ENCODE data around the gene SPRY4. TPM values are rescaled to one million over a fixed set of nuclear protein-coding genes. Genes with fewer than 3 reads are reported as not detected.
"Not testable (repeated sequence)": the region's sequence is repeated elsewhere in the genome, so short reads cannot be mapped to it uniquely, and the experiment has no call there.

SPRY4 gene
- total RNA-seq, 2 donors from 2014 or later: 7.5 to 11.5 TPM

DNA sequence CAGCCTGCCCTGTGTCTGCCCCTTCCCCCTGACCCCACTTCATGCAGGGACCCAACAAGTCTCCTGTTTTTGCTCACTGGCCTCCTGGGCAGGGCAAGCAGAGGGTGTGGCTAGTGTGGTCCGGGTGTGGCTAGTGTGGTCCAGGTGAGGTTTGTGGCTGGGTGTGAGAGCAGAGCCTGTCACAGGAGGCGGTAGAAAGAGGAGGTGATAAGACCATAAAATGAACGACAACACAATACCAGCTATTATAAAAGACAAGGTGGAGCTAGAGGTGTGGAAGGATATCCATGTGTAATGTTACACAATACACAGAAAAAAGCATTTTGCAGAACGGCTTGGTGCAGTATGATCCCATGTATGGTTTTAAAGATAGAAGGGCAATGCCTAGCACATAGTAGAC is 23.3 kb downstream of the SPRY4 start:
- WGBS: 55% methylated on average over 4 of the region's 4 CpGs
- Histone ChIP-seq H3K27me3 (replicated peaks; ENCODE audit: insufficient read depth) (no peaks in the 10 kb centered on the region), H3K27ac (no peak overlapping the region), H3K4me3 (no peak overlapping the region), H3K4me1 (replicated peaks) (no peaks in the 10 kb centered on the region), H3K9me3 (no peaks in the 10 kb centered on the region), H3K36me3 (no peaks in the 10 kb centered on the region)
- intact Hi-C loops (cut with DNase I): no loop called here
- TF ChIP-seq POLR2AphosphoS5 (IDR thresholded peaks at IDR 0.05): no peak
- no peak for DNase-seq (ENCODE audit: low spot score)

DNA sequence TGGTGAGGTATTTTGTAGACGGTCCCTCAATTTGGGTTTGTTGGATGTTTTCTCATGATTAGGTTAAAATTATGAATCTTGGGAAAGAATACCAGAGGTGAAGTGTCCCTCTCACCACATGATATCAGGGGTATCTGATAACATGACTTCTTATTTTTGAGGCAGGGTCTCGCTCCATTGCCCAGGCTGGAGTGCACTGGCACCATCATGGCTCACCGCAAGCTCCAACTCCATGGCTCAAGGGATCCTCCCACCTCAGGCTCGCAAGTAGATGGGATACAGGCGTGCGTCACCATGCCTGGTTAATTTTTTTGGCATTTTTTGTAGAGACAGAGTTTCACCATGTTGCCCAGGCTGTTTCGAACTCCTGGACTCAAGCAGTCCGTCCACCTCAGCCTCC is 24.1 kb downstream of the SPRY4 start:
- TF ChIP-seq POLR2AphosphoS5 (IDR thresholded peaks at IDR 0.05): no peak
- TF ChIP-seq, protein P1, sequence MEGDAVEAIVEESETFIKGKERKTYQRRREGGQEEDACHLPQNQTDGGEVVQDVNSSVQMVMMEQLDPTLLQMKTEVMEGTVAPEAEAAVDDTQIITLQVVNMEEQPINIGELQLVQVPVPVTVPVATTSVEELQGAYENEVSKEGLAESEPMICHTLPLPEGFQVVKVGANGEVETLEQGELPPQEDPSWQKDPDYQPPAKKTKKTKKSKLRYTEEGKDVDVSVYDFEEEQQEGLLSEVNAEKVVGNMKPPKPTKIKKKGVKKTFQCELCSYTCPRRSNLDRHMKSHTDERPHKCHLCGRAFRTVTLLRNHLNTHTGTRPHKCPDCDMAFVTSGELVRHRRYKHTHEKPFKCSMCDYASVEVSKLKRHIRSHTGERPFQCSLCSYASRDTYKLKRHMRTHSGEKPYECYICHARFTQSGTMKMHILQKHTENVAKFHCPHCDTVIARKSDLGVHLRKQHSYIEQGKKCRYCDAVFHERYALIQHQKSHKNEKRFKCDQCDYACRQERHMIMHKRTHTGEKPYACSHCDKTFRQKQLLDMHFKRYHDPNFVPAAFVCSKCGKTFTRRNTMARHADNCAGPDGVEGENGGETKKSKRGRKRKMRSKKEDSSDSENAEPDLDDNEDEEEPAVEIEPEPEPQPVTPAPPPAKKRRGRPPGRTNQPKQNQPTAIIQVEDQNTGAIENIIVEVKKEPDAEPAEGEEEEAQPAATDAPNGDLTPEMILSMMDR (IDR thresholded peaks at IDR 0.05): no peak
- no peak overlapping the region for H3K4me3 ChIP-seq
- WGBS: 94% methylated on average over 8 of the region's 8 CpGs
- H3K27me3 ChIP-seq (replicated peaks; ENCODE audit: insufficient read depth): no peaks in the 10 kb centered on the region
- H3K27ac ChIP-seq: no peak overlapping the region
- intact Hi-C loops (cut with DNase I): no loop called here
- no peaks in the 10 kb centered on the region for H3K4me1 ChIP-seq (replicated peaks)
- DNase-seq (ENCODE audit: low spot score): no peak
- no peaks in the 10 kb centered on the region for H3K9me3 ChIP-seq
- no peaks in the 10 kb centered on the region for H3K36me3 ChIP-seq

- H3K4me3 ChIP-seq: no peak overlapping the region
- no peaks in the 10 kb centered on the region for H3K36me3 ChIP-seq
- WGBS: 77% methylated on average over 6 of the region's 6 CpGs
- no peak overlapping the region for H3K27ac ChIP-seq
- no peaks in the 10 kb centered on the region for H3K27me3 ChIP-seq (replicated peaks; ENCODE audit: insufficient read depth)
- no peaks in the 10 kb centered on the region for H3K9me3 ChIP-seq
- intact Hi-C loops (cut with DNase I): no loop called here
- no peak for TF ChIP-seq POLR2AphosphoS5 (IDR thresholded peaks at IDR 0.05)
- TF ChIP-seq, protein P1 (IDR thresholded peaks at IDR 0.05): no peak
- TF ChIP-seq POLR2A (IDR thresholded peaks at IDR 0.05): no peak
- DNase-seq (ENCODE audit: low spot score): no peak
- no peaks in the 10 kb centered on the region for H3K4me1 ChIP-seq (replicated peaks)
Observed at GRCh38 chr5:142298789-142299188, 26.0 kb downstream of the SPRY4 start.

DNA sequence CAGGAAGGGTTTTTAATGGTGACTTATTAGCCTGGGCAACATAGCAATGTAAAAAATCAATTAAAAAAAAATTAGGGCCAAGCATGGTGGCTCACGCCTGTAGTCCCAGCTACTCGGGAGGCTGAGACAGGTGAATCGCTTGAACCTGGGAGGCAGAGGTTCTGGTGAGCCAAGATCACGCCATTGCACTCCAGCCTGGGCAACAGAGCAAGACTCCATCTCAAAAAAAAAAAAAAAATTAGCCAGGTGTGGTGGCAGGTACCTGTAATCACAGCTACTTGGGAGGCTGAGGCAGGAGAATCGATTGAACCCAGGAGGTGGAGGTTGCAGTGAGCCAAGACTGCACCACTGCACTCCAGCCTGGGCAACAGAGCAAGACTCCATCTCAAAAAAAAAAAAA is 27.0 kb downstream of the SPRY4 start:
- H3K36me3 ChIP-seq; intact Hi-C loops (cut with DNase I): not testable (repeated sequence)

GRCh38 chr5:142296914-142297417 is 27.9 kb downstream of the SPRY4 start:
- intact Hi-C loops (cut with DNase I): no loop called here
- Histone ChIP-seq H3K36me3 (no peaks in the 10 kb centered on the region), H3K27me3 (replicated peaks; ENCODE audit: insufficient read depth) (no peaks in the 10 kb centered on the region), H3K9me3 (no peaks in the 10 kb centered on the region), H3K4me1 (replicated peaks) (no peaks in the 10 kb centered on the region), H3K4me3 (no peak overlapping the region), H3K27ac (no peak overlapping the region)
- no peak for DNase-seq (ENCODE audit: low spot score)
- TF ChIP-seq POLR2AphosphoS5 (IDR thresholded peaks at IDR 0.05): no peak
- TF ChIP-seq, protein P1 (IDR thresholded peaks at IDR 0.05): no peak
- no peak for TF ChIP-seq POLR2A (IDR thresholded peaks at IDR 0.05)
- 62% methylated on average over 7 of the region's 7 CpGs for WGBS

More for the DNA sequence above, 27.0 kb downstream of the SPRY4 start:
- over 99% methylated on average over 5 of the region's 5 CpGs for WGBS
- H3K4me1 ChIP-seq (replicated peaks); DNase-seq (ENCODE audit: low spot score); H3K27ac ChIP-seq; H3K4me3 ChIP-seq; H3K27me3 ChIP-seq (replicated peaks; ENCODE audit: insufficient read depth); H3K9me3 ChIP-seq: not testable (repeated sequence)

DNA sequence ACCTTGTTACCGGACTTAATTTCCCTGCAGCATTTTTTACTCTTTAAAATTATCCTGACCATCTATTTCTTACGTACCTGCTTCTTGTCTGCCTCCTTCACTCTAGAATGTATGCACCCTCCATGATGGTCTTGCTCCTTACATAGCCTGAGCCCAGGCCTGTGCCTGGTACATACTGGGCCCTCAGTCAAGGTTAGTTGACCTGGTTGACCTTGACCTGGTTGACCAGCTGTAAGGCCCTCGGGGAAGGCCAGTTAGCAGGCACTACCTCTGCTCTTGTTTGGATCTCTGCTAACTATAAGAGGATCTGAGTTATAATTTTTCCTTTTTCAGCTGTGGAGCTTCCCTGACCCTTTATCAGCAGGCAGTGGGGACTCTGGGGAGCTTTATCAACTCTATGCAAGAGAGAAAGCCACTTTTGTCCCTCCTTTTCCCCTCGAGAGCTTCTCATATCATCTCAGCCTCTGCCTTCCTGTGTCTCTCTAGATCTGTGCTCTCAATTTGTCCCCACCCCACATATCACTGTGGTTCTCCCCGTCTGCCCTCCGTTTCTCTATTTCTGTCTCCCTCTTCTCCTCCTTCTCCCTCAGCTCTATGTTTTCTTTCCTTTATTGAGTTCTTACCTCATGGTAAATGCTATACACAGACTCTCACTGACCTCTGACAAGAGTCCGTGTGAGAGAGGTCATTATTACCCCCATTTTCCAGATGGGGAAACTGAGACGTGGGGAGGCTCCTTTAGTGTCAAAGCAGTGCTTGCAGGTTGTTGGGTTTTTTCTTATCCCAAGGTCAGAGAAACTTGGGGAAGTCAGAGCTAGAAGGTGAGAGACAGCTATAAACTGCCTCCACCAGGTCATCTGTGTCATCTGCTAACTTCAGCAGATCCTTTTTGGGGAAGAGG is 28.6 kb downstream of the SPRY4 start:
- Histone ChIP-seq H3K4me1 (replicated peaks) (no peaks in the 10 kb centered on the region), H3K36me3 (no peaks in the 10 kb centered on the region), H3K27me3 (replicated peaks; ENCODE audit: insufficient read depth) (no peaks in the 10 kb centered on the region), H3K27ac (no peak overlapping the region), H3K4me3 (no peak overlapping the region), H3K9me3 (no peaks in the 10 kb centered on the region)
- TF ChIP-seq POLR2AphosphoS5 (IDR thresholded peaks at IDR 0.05) (no peak), POLR2A (IDR thresholded peaks at IDR 0.05) (no peak)
- TF ChIP-seq, protein P1 (IDR thresholded peaks at IDR 0.05): no peak
- intact Hi-C loops (cut with DNase I): no loop called here
- no peak for DNase-seq (ENCODE audit: low spot score)
- 87% methylated on average over 8 of the region's 8 CpGs for WGBS
